ENCODE measurements around the gene GRM5.

- no peak for TF ChIP-seq CTCF (IDR thresholded peaks at IDR 0.05)
- no peak for TF ChIP-seq POLR2A (IDR thresholded peaks at IDR 0.05)
Measured at GRCh38 chr11:88508418-88508758, 557.4 kb downstream of the GRM5 start.

All from esophagus squamous epithelium (tissue), 4 donors.